Fibroblast of villous mesenchyme (primary cell): ENCODE measurements around the gene TBC1D20. TPM values are rescaled to one million over a fixed set of nuclear protein-coding genes. Genes with fewer than 3 reads are reported as not detected.

Source experiments
- DNase-seq: peaks from one replicate; pipeline ENCODE4 v3.0.0-alpha.2; 2010; ENCODE audit warnings: low read depth
- H3K4me3 ChIP-seq: 2 replicates; pipeline ENCODE4 v1.5.1; 2011; ENCODE audit warnings: low read depth, mild to moderate bottlenecking, low read length
- total RNA-seq: library from RNA; depleted of rRNA; stranded (reverse); fragments of >200 nt; gene quantifications from 2 replicates; pipeline ENCODE4 v1.2.3, GENCODE V29; 2012
- TF ChIP-seq, protein P1 (sequence below): IDR thresholded peaks from 2 replicates; pipeline ENCODE4 v1.5.1; 2012; ENCODE audit warnings: low read depth, mild to moderate bottlenecking, low read length; ENCODE audit not compliant: insufficient read depth

TBC1D20 gene
- total RNA-seq, 1 donor = 42.3 TPM

DNA sequence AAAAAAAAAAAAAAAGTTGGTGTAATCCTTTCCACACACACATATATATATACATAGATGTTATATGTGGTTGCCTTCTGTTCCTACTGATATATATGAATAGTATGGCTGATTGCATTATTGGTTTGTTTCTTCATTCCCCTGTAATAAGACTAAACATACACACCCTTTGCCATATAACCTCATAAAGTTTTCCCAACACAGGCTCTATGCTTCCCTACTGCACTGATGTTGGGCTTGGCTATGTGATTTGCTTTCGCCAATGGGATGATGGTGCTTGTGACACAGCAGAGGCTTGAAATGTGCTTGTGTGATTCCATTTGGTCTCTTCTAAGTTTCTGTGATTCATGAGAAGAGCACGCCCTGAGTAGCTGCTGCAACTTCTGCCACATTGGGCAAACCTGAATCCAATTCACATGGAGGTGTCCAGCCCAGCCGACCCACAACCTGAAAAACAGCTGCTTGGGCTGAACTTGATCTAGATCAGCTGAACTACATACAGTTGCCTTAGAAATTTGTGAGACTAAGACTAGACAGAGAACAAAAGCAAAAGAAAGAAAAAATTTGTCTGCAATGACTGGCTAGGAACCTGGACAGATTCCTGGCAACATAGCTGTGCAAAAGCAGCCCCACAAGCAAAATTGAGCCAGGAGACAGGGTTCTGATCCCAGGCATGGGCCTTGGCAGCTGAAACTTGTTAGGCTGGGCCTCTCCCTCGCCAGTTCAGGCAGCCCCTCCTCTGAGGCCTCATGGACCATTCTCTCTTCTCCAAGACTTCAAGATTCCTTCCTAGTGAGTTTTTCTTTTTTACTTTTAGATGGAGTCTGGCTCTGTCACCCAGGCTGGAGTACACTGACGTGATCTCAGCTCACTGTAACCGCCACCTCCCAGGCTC, 13.4 kb upstream of the TBC1D20 start:
- no peak overlapping the region for H3K4me3 ChIP-seq
- no peak for DNase-seq
- TF ChIP-seq, protein P1, sequence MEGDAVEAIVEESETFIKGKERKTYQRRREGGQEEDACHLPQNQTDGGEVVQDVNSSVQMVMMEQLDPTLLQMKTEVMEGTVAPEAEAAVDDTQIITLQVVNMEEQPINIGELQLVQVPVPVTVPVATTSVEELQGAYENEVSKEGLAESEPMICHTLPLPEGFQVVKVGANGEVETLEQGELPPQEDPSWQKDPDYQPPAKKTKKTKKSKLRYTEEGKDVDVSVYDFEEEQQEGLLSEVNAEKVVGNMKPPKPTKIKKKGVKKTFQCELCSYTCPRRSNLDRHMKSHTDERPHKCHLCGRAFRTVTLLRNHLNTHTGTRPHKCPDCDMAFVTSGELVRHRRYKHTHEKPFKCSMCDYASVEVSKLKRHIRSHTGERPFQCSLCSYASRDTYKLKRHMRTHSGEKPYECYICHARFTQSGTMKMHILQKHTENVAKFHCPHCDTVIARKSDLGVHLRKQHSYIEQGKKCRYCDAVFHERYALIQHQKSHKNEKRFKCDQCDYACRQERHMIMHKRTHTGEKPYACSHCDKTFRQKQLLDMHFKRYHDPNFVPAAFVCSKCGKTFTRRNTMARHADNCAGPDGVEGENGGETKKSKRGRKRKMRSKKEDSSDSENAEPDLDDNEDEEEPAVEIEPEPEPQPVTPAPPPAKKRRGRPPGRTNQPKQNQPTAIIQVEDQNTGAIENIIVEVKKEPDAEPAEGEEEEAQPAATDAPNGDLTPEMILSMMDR = no peak

DNA sequence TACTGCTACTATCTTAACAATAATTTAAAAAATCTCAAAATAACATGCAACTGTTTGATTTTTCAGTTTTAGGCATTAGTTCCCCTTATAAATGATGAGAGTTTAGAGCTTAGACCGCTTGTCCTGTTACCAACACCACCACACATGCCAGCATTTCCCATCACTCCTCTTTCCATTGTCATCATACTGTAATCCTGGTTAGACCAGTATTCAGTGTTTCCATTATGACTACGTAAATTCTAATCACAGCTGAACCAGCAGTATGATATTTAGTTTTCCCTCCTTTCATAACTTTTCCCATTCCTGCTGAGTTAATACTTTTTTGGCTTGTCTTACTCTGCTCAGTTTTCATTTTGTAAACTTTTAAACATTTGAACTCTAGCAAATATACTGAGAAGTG, 12.2 kb upstream of the TBC1D20 start:
- no peak for DNase-seq
- TF ChIP-seq, protein P1 = no peak
- H3K4me3 ChIP-seq = no peak overlapping the region

DNA sequence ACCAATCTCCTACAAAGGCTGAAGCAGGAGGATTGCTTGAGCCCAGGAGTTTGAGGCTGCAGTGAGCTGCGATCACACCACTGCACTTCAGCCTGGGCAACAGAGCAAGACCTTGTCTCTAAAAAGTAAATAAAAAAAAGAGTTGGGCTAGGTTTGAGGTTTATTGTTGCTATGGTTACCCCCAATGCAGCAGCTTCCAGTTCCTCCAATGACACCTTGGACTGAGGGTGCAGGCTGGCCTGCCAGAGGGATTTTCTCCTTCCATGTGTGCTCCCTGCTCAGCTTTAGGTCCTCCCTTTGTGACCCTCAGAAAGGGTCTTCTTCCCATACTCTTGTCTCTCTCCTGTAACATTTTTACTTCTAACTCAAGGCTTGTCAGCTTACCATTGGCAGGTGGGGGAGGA, 10.6 kb upstream of the TBC1D20 start:
- no peak overlapping the region for H3K4me3 ChIP-seq
- DNase-seq = no peak
- TF ChIP-seq, protein P1 = no peak

DNA sequence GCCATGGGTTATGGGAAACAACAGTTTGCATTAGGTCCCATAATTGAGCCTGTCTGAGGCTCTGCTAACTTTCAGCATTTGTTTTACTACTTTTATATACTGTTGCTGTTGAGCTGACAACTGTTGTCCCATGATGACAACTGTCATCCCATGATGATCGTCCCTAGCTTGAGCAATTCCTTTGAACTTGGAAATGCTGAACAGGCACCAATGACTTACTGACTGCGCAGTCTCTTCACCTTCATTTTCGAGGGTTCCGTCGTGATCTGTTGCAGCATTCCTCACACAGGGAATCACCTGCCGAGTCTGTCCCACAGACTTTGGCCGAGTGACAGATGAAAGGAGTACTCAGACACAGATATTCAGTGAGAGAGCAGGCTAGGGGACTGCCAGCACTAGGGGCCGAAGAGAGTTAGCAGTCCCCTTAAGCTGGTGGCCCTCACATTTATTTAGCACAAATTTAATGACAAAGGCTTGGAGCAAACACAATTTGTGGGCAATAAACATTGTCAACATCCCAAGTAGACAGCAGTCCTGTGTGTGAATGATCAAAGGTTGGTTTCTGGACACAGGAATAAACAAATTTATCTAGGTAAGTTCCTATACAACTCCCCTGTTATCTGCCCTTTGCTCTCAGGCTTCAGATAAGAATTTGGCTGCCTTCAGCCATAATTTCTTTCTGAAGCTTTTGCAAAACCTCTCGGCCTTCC, 10.0 kb upstream of the TBC1D20 start:
- no peak for DNase-seq
- no peak overlapping the region for H3K4me3 ChIP-seq
- TF ChIP-seq, protein P1 = no peak

DNA sequence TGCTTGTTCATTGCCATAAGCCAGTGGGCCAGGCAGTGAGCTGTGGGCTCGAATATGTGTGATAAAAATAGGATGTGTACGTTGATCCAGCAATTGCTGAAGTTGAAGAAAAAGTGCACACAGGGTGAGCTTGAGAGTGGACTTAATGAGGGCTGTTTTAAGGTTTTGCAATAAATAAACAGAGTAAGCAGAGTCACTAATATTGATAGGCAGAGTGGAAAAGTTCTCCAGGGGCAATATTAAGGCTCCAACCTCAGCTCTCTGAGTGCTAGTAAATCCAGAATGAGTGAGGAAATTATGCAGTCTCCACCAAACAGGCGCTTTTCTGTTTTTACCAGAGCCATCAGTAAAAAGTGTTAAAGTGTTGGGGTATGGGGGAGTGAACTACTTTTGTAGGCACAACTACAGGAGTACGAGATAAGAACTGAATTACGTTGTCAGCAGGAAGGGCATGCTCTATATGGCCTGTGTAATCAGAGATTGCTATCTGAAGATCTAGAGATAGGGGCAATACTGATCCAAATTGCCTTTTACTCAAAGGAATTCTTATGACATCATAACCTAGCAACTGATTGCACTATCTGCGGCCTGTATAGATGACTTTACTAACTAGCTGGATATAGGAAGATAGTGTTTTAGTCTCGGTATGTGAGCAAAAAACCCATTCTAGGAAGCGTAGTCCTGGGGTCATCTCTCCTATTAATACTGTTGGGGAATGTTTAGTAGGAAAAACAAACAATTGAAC, 7.6 kb upstream of the TBC1D20 start:
- no peak overlapping the region for H3K4me3 ChIP-seq
- TF ChIP-seq, protein P1 = no peak
- DNase-seq = no peak

DNA sequence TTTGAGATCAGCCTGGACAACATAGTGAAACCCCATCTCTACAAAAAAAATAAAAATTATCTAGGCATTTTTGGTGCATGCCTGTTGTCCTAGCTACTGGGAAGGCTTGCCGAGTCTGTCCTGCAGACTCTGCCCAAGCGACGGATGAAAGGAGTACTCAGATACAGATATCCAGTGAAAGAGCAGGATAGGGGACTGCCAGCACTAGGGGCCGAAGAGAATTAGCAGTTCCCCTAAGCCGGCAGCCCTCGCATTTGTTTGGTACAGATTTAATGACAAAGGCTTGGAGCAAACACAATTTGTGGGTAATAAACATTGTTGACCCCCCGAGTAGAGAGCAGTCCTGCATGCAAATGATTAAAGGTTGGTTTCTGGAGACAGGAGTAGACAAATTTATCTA, 5.4 kb upstream of the TBC1D20 start:
- TF ChIP-seq, protein P1 = no peak
- no peak overlapping the region for H3K4me3 ChIP-seq
- no peak for DNase-seq
